ENCODE data around the gene ATP6V0C. TPM values are rescaled to one million over a fixed set of nuclear protein-coding genes. Genes with fewer than 3 reads are reported as not detected.

ATP6V0C gene
- total RNA-seq, 1 donor from 2014 or later = 87.0 TPM

GRCh38 chr16:2508722-2509400 lies 4.9 kb upstream of the ATP6V0C start:
- ATAC-seq (no peak), DNase-seq (ENCODE audit: low spot score) (no peak)

GRCh38 chr16:2511128-2511800 lies 2.5 kb upstream of the ATP6V0C start:
- peak; percentile 47 for DNase-seq (ENCODE audit: low spot score)
- no peak for ATAC-seq

- peak; percentile 43 for DNase-seq (ENCODE audit: low spot score)
- ATAC-seq = no peak
These were observed 1.6 kb upstream of the ATP6V0C start for GRCh38 chr16:2511996-2512734.

GRCh38 chr16:2512735-2513404 lies 882 bp upstream of the ATP6V0C start:
- ATAC-seq (no peak), DNase-seq (ENCODE audit: low spot score) (peak; percentile 59)

- ATAC-seq = no peak
- peak; percentile 66 for DNase-seq (ENCODE audit: low spot score)
These were observed 804 bp downstream of the ATP6V0C start for GRCh38 chr16:2514333-2515179.

GRCh38 chr16:2515180-2515851 lies 1.6 kb downstream of the ATP6V0C start:
- DNase-seq (ENCODE audit: low spot score) (peak; percentile 47), ATAC-seq (no peak)

- DNase-seq (ENCODE audit: low spot score) = peak; percentile 54
- peak; percentile 2 for ATAC-seq
These were observed 2.9 kb downstream of the ATP6V0C start for GRCh38 chr16:2516391-2517240.

GRCh38 chr16:2517954-2518605 lies 4.3 kb downstream of the ATP6V0C start:
- ATAC-seq = no peak
- no peak for DNase-seq (ENCODE audit: low spot score)

GRCh38 chr16:2518823-2519710 lies 5.3 kb downstream of the ATP6V0C start:
- ATAC-seq = no peak
- peak; percentile 57 for DNase-seq (ENCODE audit: low spot score)

GRCh38 chr16:2519711-2520080 lies 5.9 kb downstream of the ATP6V0C start:
- ATAC-seq (no peak), DNase-seq (ENCODE audit: low spot score) (no peak)

- DNase-seq (ENCODE audit: low spot score) (peak; percentile 93), ATAC-seq (peak; percentile 56)
These were observed 6.5 kb downstream of the ATP6V0C start, which contains the start of gene AMDHD2 for GRCh38 chr16:2520097-2520783. TSS of gene AMDHD2 (plus strand) at chr16:2520371. CDS start at chr16:2520459, 88 bp downstream.

GRCh38 chr16:2520784-2521531 lies 7.2 kb downstream of the ATP6V0C start:
- ATAC-seq = no peak
- DNase-seq (ENCODE audit: low spot score) = peak; percentile 54

GRCh38 chr16:2523801-2524231 lies 10.1 kb downstream of the ATP6V0C start:
- DNase-seq (ENCODE audit: low spot score) = peak; percentile 61
- peak; percentile 44 for ATAC-seq

GRCh38 chr16:2524339-2524938 lies 10.7 kb downstream of the ATP6V0C start:
- peak; percentile 78 for ATAC-seq
- DNase-seq (ENCODE audit: low spot score) = peak; percentile 68

- DNase-seq (ENCODE audit: low spot score) (no peak), ATAC-seq (no peak)
These were observed 12.4 kb downstream of the ATP6V0C start for GRCh38 chr16:2526135-2526534.
